ENCODE data around the gene CDC42EP1.

The CDC42EP1 gene

GRCh38 chr22:37616201-37617083, 56.2 kb downstream of the CDC42EP1 start:
- no peak for DNase-seq

GRCh38 chr22:37617431-37617830, 57.2 kb downstream of the CDC42EP1 start:
- DNase-seq = no peak

DNA sequence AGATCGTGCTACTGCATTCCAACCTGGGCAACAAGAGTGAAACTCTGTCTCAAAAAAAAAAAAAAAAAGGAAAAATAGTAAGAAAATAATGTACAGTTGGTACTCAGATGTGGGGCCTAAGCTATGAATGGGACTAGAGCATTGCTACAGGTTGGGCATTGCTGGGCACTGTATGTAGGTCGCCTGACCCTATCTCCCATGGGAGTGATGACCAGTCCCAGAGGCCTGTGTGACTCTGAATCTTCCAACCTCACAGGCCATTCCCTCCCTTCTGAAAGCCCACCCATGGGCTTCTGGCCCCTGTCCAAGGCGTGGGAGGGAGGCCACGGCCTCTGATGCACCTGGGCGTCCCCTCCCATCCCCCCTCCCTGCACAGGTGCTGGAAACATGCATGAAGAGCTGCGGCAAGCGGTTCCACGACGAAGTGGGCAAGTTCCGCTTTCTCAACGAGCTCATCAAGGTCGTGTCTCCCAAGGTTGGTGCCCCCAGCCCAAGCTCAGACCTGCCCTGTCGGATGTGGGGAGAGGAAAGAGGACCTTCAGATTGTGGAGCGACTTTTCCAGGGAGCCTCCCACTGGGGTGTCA, 57.9 kb downstream of the CDC42EP1 start:
- DNase-seq = no peak

DNA sequence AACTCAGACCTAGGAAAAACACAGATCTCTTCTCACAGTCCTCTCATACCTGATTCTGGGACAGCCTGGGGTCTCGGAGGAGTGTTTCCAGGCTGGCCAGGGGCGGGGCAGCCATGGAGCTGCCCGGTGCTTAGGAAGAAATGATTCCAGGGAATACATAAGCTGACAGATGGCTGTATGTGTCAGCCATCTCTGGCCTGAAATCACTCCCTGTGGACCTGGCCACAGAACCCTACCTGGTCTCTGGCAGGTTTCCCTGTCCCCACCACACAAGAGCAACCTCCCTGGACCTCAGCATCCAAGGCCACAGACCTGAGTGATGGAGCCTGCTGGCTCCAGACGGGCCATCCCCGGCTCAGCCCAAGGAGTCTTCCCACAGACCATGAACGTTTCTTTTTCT, 58.4 kb downstream of the CDC42EP1 start:
- no peak for DNase-seq
